Measurements from ENCODE around the gene PCNX3.

The PCNX3 gene

DNA sequence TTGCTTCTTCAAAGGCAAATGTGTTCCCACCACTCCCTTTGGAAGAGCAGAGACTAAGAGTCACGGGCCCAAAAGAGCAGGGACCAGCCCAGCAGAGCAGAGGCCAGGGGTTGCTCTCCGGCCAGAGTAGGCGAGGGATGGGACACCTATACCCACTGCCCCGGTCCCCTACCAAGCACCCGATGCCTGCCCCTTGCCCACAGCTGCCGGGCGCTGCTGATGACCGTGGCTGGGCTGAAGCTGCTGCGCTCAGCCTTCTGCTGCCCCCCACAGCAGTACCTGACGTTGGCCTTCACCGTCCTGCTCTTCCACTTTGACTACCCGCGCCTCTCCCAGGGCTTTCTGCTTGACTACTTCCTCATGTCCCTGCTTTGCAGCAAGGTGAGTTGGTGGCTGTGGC, 11.6 kb downstream of the PCNX3 start:
- TF ChIP-seq, protein P1, sequence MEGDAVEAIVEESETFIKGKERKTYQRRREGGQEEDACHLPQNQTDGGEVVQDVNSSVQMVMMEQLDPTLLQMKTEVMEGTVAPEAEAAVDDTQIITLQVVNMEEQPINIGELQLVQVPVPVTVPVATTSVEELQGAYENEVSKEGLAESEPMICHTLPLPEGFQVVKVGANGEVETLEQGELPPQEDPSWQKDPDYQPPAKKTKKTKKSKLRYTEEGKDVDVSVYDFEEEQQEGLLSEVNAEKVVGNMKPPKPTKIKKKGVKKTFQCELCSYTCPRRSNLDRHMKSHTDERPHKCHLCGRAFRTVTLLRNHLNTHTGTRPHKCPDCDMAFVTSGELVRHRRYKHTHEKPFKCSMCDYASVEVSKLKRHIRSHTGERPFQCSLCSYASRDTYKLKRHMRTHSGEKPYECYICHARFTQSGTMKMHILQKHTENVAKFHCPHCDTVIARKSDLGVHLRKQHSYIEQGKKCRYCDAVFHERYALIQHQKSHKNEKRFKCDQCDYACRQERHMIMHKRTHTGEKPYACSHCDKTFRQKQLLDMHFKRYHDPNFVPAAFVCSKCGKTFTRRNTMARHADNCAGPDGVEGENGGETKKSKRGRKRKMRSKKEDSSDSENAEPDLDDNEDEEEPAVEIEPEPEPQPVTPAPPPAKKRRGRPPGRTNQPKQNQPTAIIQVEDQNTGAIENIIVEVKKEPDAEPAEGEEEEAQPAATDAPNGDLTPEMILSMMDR (IDR thresholded peaks at IDR 0.05; ENCODE audit: low read depth, low read length, missing control alignments), result no peak
- DNase-seq (ENCODE audit: low read depth), result no peak
- H3K4me3 ChIP-seq (ENCODE audit: low read depth, low read length), result no peak overlapping the region

DNA sequence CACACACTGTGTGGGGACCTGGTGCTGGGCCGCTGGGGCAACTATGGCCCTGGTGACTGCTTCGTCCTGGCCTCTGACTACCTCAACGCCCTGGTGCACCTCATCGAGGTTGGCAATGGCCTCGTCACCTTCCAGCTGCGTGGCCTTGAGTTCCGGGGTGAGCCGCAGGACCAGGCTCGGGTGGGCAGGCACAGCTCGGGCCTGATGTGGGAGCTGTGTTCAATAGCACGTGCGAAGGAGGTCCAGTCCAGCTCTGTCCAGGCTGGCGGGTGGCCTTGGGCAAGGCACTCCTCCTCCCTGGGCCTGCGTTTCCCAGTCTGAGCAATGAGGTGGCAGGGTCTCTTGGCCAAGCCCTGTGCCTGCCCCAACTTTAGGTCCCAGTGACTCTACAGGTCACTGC, 14.0 kb downstream of the PCNX3 start:
- TF ChIP-seq, protein P1 (IDR thresholded peaks at IDR 0.05; ENCODE audit: low read depth, low read length, missing control alignments), result no peak
- H3K4me3 ChIP-seq (ENCODE audit: low read depth, low read length), result no peak overlapping the region
- no peak for DNase-seq (ENCODE audit: low read depth)

DNA sequence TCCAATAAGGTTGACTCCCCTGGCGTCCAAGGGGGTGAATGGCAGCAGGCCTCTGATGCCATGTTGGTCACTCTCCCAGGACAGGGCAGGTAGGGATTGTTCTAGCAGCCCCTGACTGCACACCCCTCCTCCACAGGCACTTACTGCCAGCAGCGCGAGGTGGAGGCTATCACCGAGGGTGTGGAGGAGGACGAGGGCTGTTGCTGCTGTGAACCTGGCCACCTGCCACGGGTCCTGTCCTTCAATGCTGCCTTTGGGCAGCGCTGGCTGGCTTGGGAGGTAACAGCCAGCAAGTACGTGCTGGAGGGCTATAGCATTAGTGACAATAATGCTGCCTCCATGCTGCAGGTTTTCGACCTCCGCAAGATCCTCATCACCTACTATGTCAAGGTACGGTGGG, 14.6 kb downstream of the PCNX3 start:
- H3K4me3 ChIP-seq (ENCODE audit: low read depth, low read length), result no peak overlapping the region
- no peak for DNase-seq (ENCODE audit: low read depth)
- TF ChIP-seq, protein P1 (IDR thresholded peaks at IDR 0.05; ENCODE audit: low read depth, low read length, missing control alignments), result no peak

DNA sequence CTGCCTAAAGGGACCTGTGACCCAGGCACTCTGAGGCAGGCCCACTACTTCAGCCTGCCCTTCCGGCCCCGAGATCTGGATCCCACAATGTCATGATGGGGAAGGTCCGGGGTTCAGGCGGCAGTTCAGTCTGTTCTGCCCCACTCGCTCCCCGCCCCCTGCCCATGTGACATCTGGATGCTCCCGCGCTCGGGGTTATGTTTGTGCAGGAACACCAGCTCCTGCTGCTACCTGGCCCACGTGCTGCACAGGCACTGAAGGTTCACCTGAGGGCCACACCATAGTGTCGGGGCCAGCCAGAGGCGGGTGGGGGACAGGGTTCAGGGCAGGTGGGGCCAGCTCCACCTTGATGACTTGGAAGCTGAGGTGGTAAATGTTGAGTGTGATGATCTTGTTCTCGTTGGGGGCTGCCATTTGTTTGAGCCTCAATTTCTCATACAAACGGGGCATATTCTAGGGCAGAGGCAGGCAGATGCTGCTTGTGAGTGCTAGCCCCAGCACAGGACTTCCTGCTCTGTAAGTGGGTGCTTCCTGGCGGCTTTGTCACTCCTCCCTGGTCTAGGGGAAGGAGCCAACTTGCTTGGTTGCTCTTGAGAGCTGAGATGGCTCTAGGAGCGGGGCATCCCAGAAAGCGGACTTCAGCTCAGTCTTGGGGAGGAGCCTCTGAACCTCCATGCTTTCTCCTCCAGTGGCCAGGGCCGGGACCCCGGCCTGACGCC, 18.0 kb downstream of the PCNX3 start:
- TF ChIP-seq, protein P1 (IDR thresholded peaks at IDR 0.05; ENCODE audit: low read depth, low read length, missing control alignments), result no peak
- H3K4me3 ChIP-seq (ENCODE audit: low read depth, low read length), result no peak overlapping the region
- DNase-seq (ENCODE audit: low read depth), result no peak

DNA sequence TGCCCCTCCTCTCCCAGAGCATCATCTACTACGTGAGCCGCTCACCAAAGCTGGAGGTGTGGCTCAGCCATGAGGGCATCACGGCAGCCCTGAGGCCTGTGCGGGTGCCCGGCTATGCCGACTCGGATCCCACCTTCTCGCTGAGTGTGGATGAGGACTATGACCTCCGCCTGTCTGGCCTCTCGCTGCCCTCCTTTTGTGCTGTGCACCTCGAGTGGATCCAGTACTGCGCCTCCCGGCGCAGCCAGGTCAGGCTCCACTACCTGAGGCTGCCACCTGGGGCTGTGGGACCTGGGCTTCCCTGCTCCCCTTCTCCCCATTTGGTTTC, 18.5 kb downstream of the PCNX3 start:
- TF ChIP-seq, protein P1 (IDR thresholded peaks at IDR 0.05; ENCODE audit: low read depth, low read length, missing control alignments), result no peak
- no peak for DNase-seq (ENCODE audit: low read depth)
- no peak overlapping the region for H3K4me3 ChIP-seq (ENCODE audit: low read depth, low read length)

DNA sequence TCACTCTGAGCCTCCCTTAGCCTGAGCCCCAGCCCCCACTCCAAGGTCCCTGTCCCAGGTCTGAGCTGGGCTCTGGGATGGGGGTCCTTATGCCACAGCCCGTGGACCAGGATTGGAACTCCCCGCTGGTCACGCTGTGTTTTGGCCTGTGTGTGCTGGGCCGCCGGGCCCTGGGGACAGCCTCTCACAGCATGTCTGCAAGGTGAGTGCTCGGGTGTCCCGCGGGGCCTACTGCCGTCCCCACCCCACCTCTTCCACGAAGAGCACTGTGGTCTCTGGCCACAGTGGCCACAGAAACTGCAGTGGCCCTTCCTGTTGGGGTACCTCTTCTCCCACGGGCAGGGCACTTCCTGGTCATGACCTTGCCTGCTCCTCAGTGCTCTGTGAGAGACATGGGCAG, 18.9 kb downstream of the PCNX3 start:
- H3K4me3 ChIP-seq (ENCODE audit: low read depth, low read length), result no peak overlapping the region
- TF ChIP-seq, protein P1 (IDR thresholded peaks at IDR 0.05; ENCODE audit: low read depth, low read length, missing control alignments), result no peak
- no peak for DNase-seq (ENCODE audit: low read depth)

Measured in GM12864 (cell line).